HCT116 (cell line): ENCODE measurements around the gene SIPA1L3.

Experiments
- CTCF ChIP-seq, 3 experiments: fragments of 200-600 bp in 1 of 3; sonication (generic) in 1 of 3; IDR thresholded peaks in 2 of 3; conservative IDR thresholded peaks in 1 of 3; 2 replicates each; pipeline ENCODE4 v1.5.1; 2012 to 2017; ENCODE audit warnings: low read depth in 2 of 3, low read length in 2 of 3, antibody characterized with exemption in 1 of 3, borderline replicate concordance in 1 of 3, control low read depth in 1 of 3, mild to moderate bottlenecking in 1 of 3, mixed read lengths in 1 of 3, mixed run types in 1 of 3, moderate library complexity in 1 of 3; ENCODE audit not compliant: insufficient read depth in 1 of 3
- EZH2 ChIP-seq: fragments of 200-600 bp; sonication (generic); IDR thresholded peaks from 2 replicates; pipeline ENCODE4 v1.6.1; 2017; ENCODE audit warnings: antibody characterized with exemption, mixed run types
- MAX ChIP-seq: IDR thresholded peaks from 2 replicates; pipeline ENCODE4 v1.6.1; 2012
- POLR2A ChIP-seq: IDR thresholded peaks from 2 replicates; pipeline ENCODE4 v1.7.0; 2011; ENCODE audit warnings: borderline replicate concordance; ENCODE audit not compliant: insufficient read depth, insufficient read length; ENCODE audit errors: extremely low read depth
- RAD21 ChIP-seq: IDR thresholded peaks from 2 replicates; pipeline ENCODE4 v1.6.1; 2012; ENCODE audit warnings: low read depth, mild to moderate bottlenecking
- SP1 ChIP-seq: IDR thresholded peaks from 2 replicates; pipeline ENCODE4 v1.6.1; 2012; ENCODE audit warnings: low read depth
- ZBTB33 ChIP-seq: IDR thresholded peaks from 2 replicates; pipeline ENCODE4 v1.6.1; 2011; ENCODE audit warnings: mild to moderate bottlenecking, low read length, moderate library complexity; ENCODE audit not compliant: insufficient replicate concordance; ENCODE audit errors: extremely low read depth

GRCh38 chr19:38180071-38180470 is 273.1 kb downstream of the SIPA1L3 start:
- TF ChIP-seq CTCF (IDR thresholded peaks at IDR 0.05 in 2 of 3, conservative IDR thresholded peaks at IDR 0.05 in 1 of 3; ENCODE audit: borderline replicate concordance in 1 of 3, insufficient read depth in 1 of 3, low read depth in 2 of 3, low read length in 2 of 3) (no peak), SP1 (no peak), EZH2 (no peak), RAD21 (no peak), POLR2A (no peak), ZBTB33 (no peak), MAX (no peak)
